Measurements from ENCODE around the gene DLGAP1.

The DLGAP1 gene

GRCh38 chr18:4238966-4239365, 216.1 kb downstream of the DLGAP1 start:
- DNase-seq (ENCODE audit: low read depth) = no peak

DNA sequence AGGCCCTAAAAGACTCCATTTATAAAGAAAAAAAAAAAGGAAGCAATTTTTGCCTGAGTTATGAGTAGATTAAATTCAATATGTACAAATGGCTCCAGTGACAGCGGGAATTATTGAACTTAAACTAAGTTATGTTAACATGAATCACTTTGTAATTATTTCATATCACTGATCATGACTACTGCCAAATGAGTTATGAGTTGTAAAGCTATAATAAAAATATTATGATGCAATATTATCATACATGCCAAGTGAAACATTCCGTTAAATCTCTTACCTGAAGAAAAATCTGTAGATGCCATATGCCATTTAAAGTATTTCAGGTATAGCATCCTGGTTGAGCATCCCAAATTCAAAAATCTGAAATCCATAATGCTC, 217.5 kb downstream of the DLGAP1 start:
- no peak for DNase-seq (ENCODE audit: low read depth)

- no peak for DNase-seq (ENCODE audit: low read depth)
Measured at GRCh38 chr18:4236940-4237663, 218.0 kb downstream of the DLGAP1 start.

DNA sequence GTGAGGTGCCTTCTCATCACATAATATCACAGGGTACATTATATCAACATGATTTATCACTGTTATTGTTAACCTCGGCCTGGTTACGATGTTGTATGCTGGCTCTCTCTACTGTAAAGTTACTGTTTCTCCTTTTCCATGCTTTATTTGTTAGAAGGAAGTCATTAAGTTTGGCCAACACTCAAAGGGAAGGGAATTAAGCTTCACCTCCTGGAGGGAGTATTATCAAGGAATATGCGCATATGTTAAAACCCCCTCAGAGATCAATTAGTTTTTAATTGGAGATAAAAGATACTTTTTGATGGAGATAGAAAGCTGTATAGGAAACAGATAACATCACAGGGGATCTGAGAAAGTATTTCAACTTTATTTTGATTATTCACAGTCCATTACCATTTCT, 221.6 kb downstream of the DLGAP1 start:
- no peak for DNase-seq (ENCODE audit: low read depth)

- DNase-seq (ENCODE audit: low read depth) = no peak
Measured at GRCh38 chr18:4232656-4233055, 222.5 kb downstream of the DLGAP1 start.

- no peak for DNase-seq (ENCODE audit: low read depth)
Measured at GRCh38 chr18:4231260-4231659, 223.8 kb downstream of the DLGAP1 start.

GRCh38 chr18:4230450-4231168, 224.5 kb downstream of the DLGAP1 start:
- no peak for DNase-seq (ENCODE audit: low read depth)

GRCh38 chr18:4224031-4224704, 230.9 kb downstream of the DLGAP1 start:
- DNase-seq (ENCODE audit: low read depth) = no peak

- no peak for DNase-seq (ENCODE audit: low read depth)
Measured at GRCh38 chr18:4211111-4211837, 243.8 kb downstream of the DLGAP1 start.

DNA sequence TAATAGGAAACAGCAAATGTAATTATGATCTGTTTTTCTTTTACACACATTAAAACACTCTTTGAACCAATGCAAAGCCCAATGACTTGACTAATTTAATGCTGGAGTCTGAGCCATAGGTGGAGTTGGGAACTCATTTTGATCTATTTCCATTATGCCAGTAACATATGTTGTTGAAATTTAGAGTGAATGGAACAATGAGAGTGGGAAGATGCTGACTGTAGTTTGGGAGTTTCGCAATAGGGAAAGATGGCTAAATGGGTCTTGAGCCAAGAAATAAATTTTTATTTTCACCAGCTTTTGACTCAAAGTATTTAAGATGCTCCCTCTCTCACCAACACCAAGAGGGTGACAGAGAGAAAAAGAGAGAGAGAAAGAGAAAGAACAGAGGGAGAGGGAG, 246.7 kb downstream of the DLGAP1 start:
- no peak for DNase-seq (ENCODE audit: low read depth)

DNA sequence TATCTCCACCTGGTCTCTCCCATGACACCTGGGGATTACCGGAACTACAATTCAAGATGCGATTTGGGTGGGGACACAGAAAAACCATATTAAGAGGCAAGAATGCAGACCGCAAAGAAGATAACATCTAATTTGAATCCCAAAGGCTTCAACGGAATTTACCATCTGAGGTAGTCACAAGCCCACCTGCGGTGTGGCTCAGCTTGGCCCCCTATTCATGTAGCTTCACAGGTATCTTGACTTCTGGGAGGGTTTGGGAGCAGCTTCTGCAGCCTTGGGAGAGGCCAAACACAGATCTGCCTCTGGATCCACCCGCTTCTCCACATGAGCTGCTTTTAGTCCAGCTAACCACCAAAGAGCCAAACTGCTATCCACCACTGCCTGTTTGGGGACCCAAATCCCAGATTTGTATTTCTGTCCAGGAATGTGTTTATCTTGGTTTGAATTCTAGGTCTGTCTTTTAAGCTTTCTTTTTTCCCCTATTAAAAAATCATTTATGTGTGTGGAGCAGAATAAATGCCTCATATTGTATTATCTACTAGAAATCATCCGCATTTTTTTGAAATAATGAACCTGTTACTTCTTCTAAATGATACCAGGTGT, 247.6 kb downstream of the DLGAP1 start:
- DNase-seq (ENCODE audit: low read depth) = no peak

- DNase-seq (ENCODE audit: low read depth) = no peak
Measured at GRCh38 chr18:4204438-4204720, 250.7 kb downstream of the DLGAP1 start.

DNA sequence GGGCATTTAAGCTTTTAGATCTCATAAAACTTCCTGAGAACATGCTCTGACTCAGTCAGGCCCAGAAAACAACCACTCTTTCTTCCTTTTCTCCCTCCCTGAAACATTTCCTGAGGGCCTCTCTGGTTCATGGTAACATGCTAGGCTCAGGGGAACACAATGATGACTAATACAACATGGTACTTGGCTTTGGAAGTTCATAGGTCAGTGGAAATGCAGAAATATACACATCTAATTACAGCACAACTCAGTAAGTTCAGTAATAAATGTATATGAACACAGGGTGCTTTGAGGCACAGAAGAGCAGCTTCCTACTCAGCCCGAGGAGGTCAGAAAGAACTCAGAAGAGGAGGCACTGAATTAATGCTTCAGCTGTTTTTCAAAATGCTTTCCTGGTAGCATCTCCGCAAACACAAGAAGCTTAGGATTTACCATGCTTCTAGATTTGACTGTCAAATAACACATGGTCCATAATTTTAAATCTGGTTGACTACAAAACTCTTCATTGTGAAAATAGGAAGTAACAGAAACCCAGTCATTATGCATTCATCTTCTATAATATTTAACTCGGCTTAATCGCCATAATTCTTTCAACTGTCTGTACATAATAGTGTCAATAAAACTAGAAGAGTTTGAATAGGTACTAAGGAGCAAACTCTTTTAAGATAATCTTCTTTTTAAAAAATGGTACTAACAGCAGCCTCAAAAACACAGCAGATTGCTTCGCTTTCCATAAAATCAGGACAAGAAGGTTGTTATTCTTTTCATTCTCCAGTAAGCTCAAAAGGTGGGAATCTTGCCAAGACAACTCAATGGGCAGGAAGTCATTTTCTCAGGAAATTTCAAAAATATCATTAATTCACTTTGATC, 251.3 kb downstream of the DLGAP1 start:
- no peak for DNase-seq (ENCODE audit: low read depth)

DNA sequence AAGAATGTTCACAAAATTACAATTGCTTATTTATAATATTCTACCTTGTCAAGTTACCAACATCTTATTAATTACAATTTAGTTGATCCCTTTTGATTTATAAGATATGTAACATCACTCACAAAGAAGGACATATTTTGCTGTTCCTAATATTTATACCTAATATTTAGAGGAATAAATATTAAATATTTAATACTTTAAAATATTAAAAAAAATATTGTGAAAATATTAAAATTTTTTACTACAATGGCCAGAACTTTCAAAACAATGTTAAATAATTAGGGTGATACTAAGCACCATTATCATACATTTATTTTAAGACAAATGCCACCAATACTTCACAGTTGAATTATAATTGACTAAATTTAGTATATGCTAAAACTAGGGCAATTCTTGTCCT, 254.7 kb downstream of the DLGAP1 start:
- DNase-seq (ENCODE audit: low read depth) = no peak

DNA sequence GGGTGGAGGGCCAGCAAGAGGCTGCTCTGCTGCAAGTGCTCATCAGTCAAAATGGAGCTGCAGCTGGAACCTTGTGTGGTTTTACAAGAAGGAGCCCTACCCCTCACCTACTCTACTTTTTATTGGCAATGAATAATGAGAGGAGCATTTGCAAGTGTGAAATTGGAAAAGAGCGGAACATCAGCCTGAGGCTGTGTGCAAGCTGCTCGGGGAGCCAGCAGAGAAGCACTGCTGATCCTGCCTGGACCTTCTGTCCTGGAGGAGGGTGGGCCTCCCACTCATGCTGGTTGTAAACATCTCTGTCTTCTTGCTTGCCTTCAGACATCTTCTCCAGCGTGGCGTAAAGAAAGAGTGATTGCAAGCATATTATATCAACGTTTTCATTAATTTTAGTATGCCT, 256.2 kb downstream of the DLGAP1 start:
- no peak for DNase-seq (ENCODE audit: low read depth)

DNA sequence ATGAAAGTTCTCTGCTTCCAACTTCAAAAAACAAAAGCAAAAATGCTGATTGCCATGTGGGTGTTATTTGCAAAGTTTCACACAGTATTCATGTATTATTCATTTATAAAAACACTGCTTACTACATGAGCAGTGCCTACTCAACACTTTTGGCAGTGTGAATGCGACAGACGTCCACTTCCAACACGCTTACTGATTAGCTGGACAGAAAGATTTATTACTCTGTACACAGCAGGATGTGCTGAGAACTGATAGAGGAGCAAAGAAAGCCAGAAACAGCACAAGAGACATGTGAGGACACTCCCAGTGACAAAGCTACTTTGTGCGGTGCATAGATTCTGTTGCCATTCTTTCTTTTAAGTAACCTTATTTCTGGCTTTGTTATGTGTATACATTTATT, 258.8 kb downstream of the DLGAP1 start:
- DNase-seq (ENCODE audit: low read depth) = no peak

- DNase-seq (ENCODE audit: low read depth) = no peak
Measured at GRCh38 chr18:4193086-4193485, 262.0 kb downstream of the DLGAP1 start.

GRCh38 chr18:4181882-4182568, 273.1 kb downstream of the DLGAP1 start:
- no peak for DNase-seq (ENCODE audit: low read depth)

DNA sequence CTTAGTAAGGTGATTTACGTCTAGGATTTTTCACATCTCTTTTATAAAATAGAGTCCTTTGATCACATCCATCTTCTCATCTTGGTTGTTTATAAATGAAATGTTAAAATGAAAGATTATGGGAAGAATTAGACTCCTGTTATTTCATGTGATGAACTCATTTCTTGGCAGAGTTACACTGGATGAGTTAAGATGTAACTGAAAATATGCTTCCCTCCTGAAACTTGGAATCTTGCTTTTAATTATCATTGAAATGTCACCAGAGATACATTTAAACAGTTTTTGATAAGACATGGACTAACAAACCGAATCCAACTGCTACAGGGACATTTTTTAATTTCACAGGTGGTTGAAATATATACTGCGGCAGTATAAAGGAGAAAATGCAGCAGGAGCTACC, 274.0 kb downstream of the DLGAP1 start:
- DNase-seq (ENCODE audit: low read depth) = no peak

GRCh38 chr18:4172196-4173100, 282.7 kb downstream of the DLGAP1 start:
- DNase-seq (ENCODE audit: low read depth) = no peak

All from T-helper 22 cell (primary cell).